CD14-positive monocyte (primary cell): ENCODE measurements around the gene GPANK1. TPM values are rescaled to one million over a fixed set of nuclear protein-coding genes. Genes with fewer than 3 reads are reported as not detected.

Experiments
- DNase-seq, 3 donors: peaks; one replicate each; pipeline ENCODE4 v3.0.0-alpha.2; 2011 to 2022
- H2AFZ ChIP-seq: 2 replicates; pipeline ENCODE4 v1.6.0; 2012; ENCODE audit warnings: mild to moderate bottlenecking, low read depth, low read length, inconsistent platforms; ENCODE audit not compliant: insufficient read depth, poor library complexity, severe bottlenecking
- H3K27ac ChIP-seq, 2 donors: 1 replicate in 1 of 2; 2 replicates in 1 of 2; pipeline ENCODE4 v1.5.1; 2012 to 2013; ENCODE audit warnings: low read length in 2 of 2, control low read depth in 1 of 2, inconsistent platforms in 1 of 2, low read depth in 1 of 2, mild to moderate bottlenecking in 1 of 2
- H3K27me3 ChIP-seq, 2 donors: one replicate each; pipeline versions ENCODE4 v1.6.0 to v1.6.1; 2011 to 2013; ENCODE audit warnings: low read length in 2 of 2; ENCODE audit not compliant: control insufficient read depth in 2 of 2, insufficient read depth in 2 of 2
- H3K36me3 ChIP-seq, 2 donors: replicated peaks in 1 of 2; 1 replicate in 1 of 2; 2 replicates in 1 of 2; pipeline versions ENCODE4 v1.5.1 to v1.6.1; 2012 to 2013; ENCODE audit warnings: low read length in 2 of 2, control low read depth in 1 of 2, inconsistent platforms in 1 of 2, mild to moderate bottlenecking in 1 of 2; ENCODE audit not compliant: insufficient read depth in 2 of 2, control insufficient read depth in 1 of 2
- H3K4me1 ChIP-seq, 2 donors: 1 replicate in 1 of 2; 2 replicates in 1 of 2; pipeline versions ENCODE4 v1.5.1 to v1.6.1; 2012 to 2013; ENCODE audit warnings: low read length in 2 of 2, control low read depth in 1 of 2, inconsistent platforms in 1 of 2, mild to moderate bottlenecking in 1 of 2, moderate library complexity in 1 of 2; ENCODE audit not compliant: insufficient read depth in 2 of 2, control insufficient read depth in 1 of 2
- H3K4me2 ChIP-seq: replicated peaks from 2 replicates; pipeline ENCODE3; 2012; ENCODE audit warnings: low read length, moderate library complexity, mild to moderate bottlenecking; ENCODE audit not compliant: poor library complexity, severe bottlenecking; ENCODE audit errors: extremely low read depth
- H3K4me3 ChIP-seq, 3 experiments: fragments of 200-600 bp in 1 of 3; sonication (generic) in 1 of 3; replicated peaks in 1 of 3; 1 replicate in 2 of 3; 2 replicates in 1 of 3; pipeline ENCODE4 v1.5.1; 2011 to 2013; ENCODE audit warnings: low read length in 3 of 3, mild to moderate bottlenecking in 3 of 3, control low read depth in 2 of 3, low read depth in 2 of 3, inconsistent platforms in 1 of 3, moderate library complexity in 1 of 3
- H3K79me2 ChIP-seq: 2 replicates; pipeline ENCODE4 v1.6.0; 2012; ENCODE audit warnings: mild to moderate bottlenecking, control low read depth, inconsistent platforms, low read length, moderate library complexity; ENCODE audit not compliant: insufficient read depth
- H3K9ac ChIP-seq: 2 replicates; pipeline ENCODE4 v1.6.0; 2017; ENCODE audit warnings: low read length, mild to moderate bottlenecking; ENCODE audit not compliant: insufficient read depth, poor library complexity, severe bottlenecking
- H3K9me3 ChIP-seq, 2 donors: replicated peaks in 1 of 2; 1 replicate in 1 of 2; 2 replicates in 1 of 2; pipeline versions ENCODE4 v1.5.1 to v1.6.1; 2012 to 2013; ENCODE audit warnings: low read length in 2 of 2, control low read depth in 1 of 2; ENCODE audit not compliant: control insufficient read depth in 1 of 2, insufficient read depth in 1 of 2
- H4K20me1 ChIP-seq: 2 replicates; pipeline ENCODE4 v1.6.0; 2012; ENCODE audit warnings: mild to moderate bottlenecking, low read length, control low read depth, moderate library complexity; ENCODE audit not compliant: insufficient read depth
- H3K27ac Mint-ChIP-seq, 7 donors: one replicate each; pipeline ENCODE4 v1.8.0; 2020; ENCODE audit warnings: mild to moderate bottlenecking in 7 of 7, mixed read lengths in 7 of 7, moderate library complexity in 6 of 7, inconsistent platforms in 2 of 7
- H3K27me3 Mint-ChIP-seq, 3 donors: one replicate each; pipeline ENCODE4 v1.8.0; 2021 to 2022; ENCODE audit warnings: low read depth in 3 of 3, mild to moderate bottlenecking in 3 of 3, mixed read lengths in 3 of 3, moderate library complexity in 3 of 3, inconsistent platforms in 1 of 3
- H3K36me3 Mint-ChIP-seq, 2 donors: one replicate each; pipeline ENCODE4 v1.8.0; 2020; ENCODE audit warnings: mixed read lengths in 2 of 2, inconsistent platforms in 1 of 2, mild to moderate bottlenecking in 1 of 2
- H3K4me1 Mint-ChIP-seq: one replicate; pipeline ENCODE4 v1.8.0; 2020; ENCODE audit warnings: mild to moderate bottlenecking, mixed read lengths
- H3K4me3 Mint-ChIP-seq, 2 donors: one replicate each; pipeline ENCODE4 v1.8.0; 2020; ENCODE audit warnings: mild to moderate bottlenecking in 2 of 2, mixed read lengths in 2 of 2, moderate library complexity in 1 of 2
- H3K9me3 Mint-ChIP-seq, 7 donors: one replicate each; pipeline ENCODE4 v1.8.0; 2020 to 2022; ENCODE audit warnings: mixed read lengths in 7 of 7, mild to moderate bottlenecking in 6 of 7, moderate library complexity in 6 of 7, inconsistent platforms in 2 of 7
- CTCF ChIP-seq: fragments of 200-600 bp; IDR thresholded peaks from one replicate; pipeline ENCODE4 v1.8.0; 2022; ENCODE audit warnings: antibody characterized with exemption, mild to moderate bottlenecking
- WGBS: methylation state at CpG from one replicate; pipeline ENCODE4 v1.1.5; 2013; ENCODE audit warnings: missing lambda C conversion rate; ENCODE audit not compliant: insufficient coverage; 5-methylcytosine and 5-hydroxymethylcytosine counted together
- intact Hi-C, 2 donors: fragments of 100-400 bp; cut with micrococcal nuclease; formaldehyde crosslinking; loops; one replicate each; pipeline versions ENCODE4 v1.15.0 to v1.15.1; 2023
- polyA plus RNA-seq, 3 donors: library from polyadenylated mRNA; depleted of rRNA in 1 of 3; unstranded in 2 of 3; stranded (reverse) in 1 of 3; fragments of 300-500 nt in 2 of 3; fragments of >200 nt in 1 of 3; fragmentation: Illumina TruSeq in 2 of 3; gene quantifications; 1 replicate in 2 of 3; 2 replicates in 1 of 3; pipeline ENCODE4 v1.2.3, GENCODE V29; 2012 to 2021

GPANK1 gene
- polyA plus RNA-seq, 3 donors, result 10.8 to 13.9 (median 12.0) TPM

- H3K4me1 Mint-ChIP-seq, result no peaks in the 10 kb centered on the region
- no peak overlapping the region for H2AFZ ChIP-seq
- TF ChIP-seq CTCF, result no peak
- DNase-seq, result no peak
- H3K9me3 ChIP-seq, result no peaks in the 10 kb centered on the region
- no peak overlapping the region for H3K4me3 ChIP-seq
- H3K27me3 ChIP-seq, result no peaks in the 10 kb centered on the region
- no peak overlapping the region for H3K4me3 Mint-ChIP-seq
- intact Hi-C loops, result no loop called here
- H3K36me3 ChIP-seq, result peaks cover 94 to 99% of the 10 kb centered on the region in 2 donors
- H3K79me2 ChIP-seq, result peaks cover 26% of the 10 kb centered on the region
- H3K9me3 Mint-ChIP-seq, result no peaks in the 10 kb centered on the region
- H3K27me3 Mint-ChIP-seq, result no peaks in the 10 kb centered on the region
- no peaks in the 10 kb centered on the region for H3K4me1 ChIP-seq
- H4K20me1 ChIP-seq, result peaks cover 94% of the 10 kb centered on the region
- no peak overlapping the region for H3K4me2 ChIP-seq
- peak overlapping the region in 3 of 7 donors; percentile 1 to 74 (median 27) for H3K27ac Mint-ChIP-seq
- no peak overlapping the region for H3K27ac ChIP-seq
- peaks cover 89 to 97% of the 10 kb centered on the region in 2 donors for H3K36me3 Mint-ChIP-seq
- no peak overlapping the region for H3K9ac ChIP-seq
- WGBS, result no CpG with 5 or more reads among the region's 3 CpGs
These were observed 30.7 kb downstream of the GPANK1 start for GRCh38 chr6:31634131-31634530.

- Mint-ChIP-seq H3K27me3 (no peaks in the 10 kb centered on the region), H3K9me3 (no peaks in the 10 kb centered on the region), H3K27ac (peak overlapping the region in 2 of 7 donors; percentile 30 to 70), H3K4me1 (no peaks in the 10 kb centered on the region), H3K4me3 (no peak overlapping the region), H3K36me3 (peaks cover 91 to 97% of the 10 kb centered on the region in 2 donors)
- intact Hi-C loops, result no loop called here
- Histone ChIP-seq H3K36me3 (peaks cover 94 to 99% of the 10 kb centered on the region in 2 donors), H2AFZ (no peak overlapping the region), H4K20me1 (peaks cover 88% of the 10 kb centered on the region), H3K27me3 (no peaks in the 10 kb centered on the region), H3K79me2 (peaks cover 27% of the 10 kb centered on the region), H3K27ac (no peak overlapping the region), H3K9me3 (no peaks in the 10 kb centered on the region), H3K4me2 (no peak overlapping the region), H3K4me3 (no peak overlapping the region), H3K4me1 (no peaks in the 10 kb centered on the region), H3K9ac (no peak overlapping the region)
- no peak for DNase-seq
- no peak for TF ChIP-seq CTCF
- no CpG with 5 or more reads among the region's 7 CpGs for WGBS
These were observed 31.4 kb downstream of the GPANK1 start for GRCh38 chr6:31633447-31633846.
